GM18507 (cell line): ENCODE results near the gene TMEM167B.
"Not testable (repeated sequence)": the region's sequence is repeated elsewhere in the genome, so short reads cannot be mapped to it uniquely, and the experiment has no call there.

Experiments used
- DNase-seq: peaks from one replicate; pipeline ENCODE4 v3.0.0; 2011; ENCODE audit warnings: low read depth; ENCODE audit not compliant: insufficient read length; ENCODE audit errors: extremely low spot score
- FAIRE-seq: peaks from 2 replicates; lab custom pipeline; 2011; peaks lifted over from hg19 to GRCh38; lab: Jason Lieb, UNC

Gene TMEM167B

DNA sequence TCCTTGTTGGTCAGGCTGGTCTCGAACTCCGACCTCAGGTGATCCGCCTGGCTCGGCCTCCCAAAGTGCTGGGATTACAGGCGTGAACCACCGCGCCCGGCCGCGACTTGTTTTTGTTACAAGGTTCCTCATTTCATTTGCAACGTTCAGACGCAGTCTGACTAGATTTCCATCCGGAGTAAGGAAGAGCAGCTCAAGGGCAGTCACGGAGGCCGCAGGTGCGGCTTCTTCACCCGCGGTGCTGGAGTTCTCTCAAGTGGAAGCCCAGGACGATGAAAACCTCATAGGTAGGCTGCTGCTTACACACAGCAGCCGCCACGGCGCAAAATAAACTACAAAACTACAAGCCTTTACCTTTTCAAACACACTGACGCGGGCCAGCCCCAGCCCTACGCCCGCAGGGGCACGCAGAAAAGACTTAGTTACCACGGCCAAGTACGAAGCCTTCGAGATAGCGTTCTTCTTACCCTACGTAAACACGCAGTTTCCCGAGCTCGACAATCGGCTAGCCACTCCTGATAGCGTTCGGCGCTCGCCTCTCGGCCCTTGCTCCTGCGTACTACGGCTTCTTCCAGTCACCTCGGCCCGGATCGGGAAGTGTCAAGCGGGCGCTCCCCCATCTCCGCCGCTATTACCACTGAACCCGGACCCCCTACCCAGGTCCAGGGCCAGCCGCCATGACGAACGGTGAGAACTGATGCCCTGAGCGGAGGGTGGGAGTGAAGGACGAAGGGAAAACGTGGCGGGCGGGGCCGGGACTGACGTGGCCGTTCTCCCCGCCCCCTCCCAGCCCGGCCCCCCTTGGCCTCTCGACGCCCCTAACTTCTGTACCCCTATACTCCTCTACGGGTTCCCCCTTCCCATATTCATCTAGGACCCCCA, at the start of gene TMEM167B:
Gene TMEM167B (plus strand): TSS at position 569 of the 882 bp plus-strand sequence. CDS start 109 bp downstream, at position 678.
- peak; percentile 73 for DNase-seq
- FAIRE-seq = peak; percentile 81

GRCh38 chr1:109040989-109041620, 49.5 kb upstream of the TMEM167B start:
- DNase-seq (no peak), FAIRE-seq (no peak)

DNA sequence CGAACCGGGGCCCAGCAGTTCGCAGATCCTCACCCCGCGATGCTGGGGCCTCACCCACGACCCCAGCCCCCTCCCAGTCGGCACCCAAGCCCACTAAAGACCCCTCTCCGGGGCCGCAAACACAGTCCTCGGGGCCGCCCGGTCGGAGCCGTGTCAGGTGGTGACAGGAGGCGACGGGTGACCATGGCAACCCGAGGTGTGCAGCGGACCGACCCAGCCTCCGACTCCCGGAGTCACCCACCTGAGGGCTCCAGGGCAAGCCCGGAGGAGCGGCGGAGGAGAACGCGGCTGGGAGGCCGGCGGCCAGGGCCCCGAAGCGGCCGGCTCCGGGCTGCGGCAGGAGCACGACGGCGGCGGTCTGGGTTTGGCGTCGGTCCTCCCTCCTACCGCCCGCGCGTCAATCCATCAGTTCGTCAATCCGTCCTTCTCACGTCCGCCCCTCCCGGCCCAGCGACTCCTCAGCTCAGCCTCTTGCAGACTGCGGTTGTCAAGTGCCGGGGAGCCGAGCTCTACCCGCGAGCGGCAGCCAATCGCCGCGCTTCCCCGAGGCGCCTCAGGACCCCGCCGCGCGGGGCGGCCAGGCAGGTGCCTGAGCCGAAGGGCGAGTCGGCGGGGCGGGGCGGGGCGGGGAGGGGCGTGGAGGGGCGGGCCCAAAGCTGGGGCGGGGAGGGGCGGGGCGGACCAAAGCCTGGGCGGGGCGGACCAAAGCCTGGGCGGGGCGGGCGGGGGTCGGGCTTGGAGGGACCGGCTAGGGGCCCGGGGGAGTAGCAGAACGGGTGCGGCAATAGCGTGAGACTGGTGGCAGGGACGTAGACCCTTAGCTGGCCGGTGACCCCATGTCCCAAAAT, 48.7 kb upstream of the TMEM167B start, which contains the start of gene WDR47:
Gene WDR47 (minus strand): TSS at position 482 of the 848 bp plus-strand sequence. CDS start 18,590 bp downstream, outside the sequence.
- FAIRE-seq = peak; percentile 85
- DNase-seq = peak; percentile 98

GRCh38 chr1:109045595-109045994, 45.0 kb upstream of the TMEM167B start:
- FAIRE-seq (no peak), DNase-seq (no peak)

DNA sequence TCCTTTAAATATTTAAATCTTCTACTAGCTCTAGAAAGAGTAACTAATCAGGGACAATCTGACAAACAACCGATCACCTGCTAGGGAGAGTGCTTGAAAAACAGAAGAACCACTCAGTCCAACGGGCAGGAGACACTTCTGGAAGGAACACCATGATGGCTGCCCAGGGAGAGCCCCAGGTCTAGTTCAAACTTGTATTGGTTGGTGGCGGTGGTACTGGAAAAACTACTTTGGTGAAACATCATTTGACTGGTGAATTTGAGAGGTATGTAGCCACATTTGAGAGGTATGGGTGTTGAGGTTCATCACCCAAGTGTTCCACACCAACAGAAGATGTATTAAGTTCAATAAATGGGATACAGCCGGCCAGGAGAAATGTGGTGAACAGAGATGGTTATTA, 43.9 kb upstream of the TMEM167B start:
- DNase-seq (no peak), FAIRE-seq (no peak)

DNA sequence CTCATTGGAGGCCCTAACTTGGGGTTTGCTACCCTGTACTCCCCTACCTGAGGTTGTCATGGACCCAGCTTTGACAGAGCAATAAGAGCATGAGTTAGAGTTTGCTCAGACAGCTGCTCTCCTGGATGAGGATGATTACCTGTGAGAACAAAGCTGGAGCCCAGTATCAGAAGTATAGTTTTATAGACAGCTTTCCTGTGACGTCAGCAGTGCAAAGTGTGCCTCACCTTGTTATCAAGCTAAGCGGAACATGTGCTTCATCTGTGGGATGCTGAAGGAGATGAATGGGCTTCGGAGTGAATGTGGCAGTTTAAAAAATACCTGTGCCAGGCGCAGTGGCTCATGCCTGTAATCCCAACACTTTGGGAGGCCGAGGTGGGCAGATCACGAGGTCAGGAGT, 43.2 kb upstream of the TMEM167B start:
- FAIRE-seq (no peak), DNase-seq (no peak)

DNA sequence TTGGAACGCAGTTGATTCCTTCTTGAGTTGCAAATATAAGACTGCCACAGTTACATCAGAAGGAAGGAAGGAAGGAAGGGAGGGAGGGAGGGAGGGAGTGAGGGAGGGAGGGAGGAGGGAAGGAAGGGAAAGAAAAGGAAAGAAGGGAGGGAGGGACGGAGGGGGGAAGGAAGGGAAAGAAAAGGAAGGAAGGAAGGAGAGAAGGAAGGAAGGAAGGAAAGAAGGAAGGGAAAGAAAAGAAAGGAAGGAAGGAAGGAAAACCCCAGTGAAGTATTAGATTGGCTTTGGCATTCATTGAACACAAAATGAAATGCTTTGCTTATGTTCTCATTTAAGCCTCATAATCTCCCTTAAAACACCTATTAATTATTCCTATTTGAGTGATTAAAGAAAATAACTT, 42.2 kb upstream of the TMEM167B start:
- DNase-seq = no peak
- FAIRE-seq = no peak

DNA sequence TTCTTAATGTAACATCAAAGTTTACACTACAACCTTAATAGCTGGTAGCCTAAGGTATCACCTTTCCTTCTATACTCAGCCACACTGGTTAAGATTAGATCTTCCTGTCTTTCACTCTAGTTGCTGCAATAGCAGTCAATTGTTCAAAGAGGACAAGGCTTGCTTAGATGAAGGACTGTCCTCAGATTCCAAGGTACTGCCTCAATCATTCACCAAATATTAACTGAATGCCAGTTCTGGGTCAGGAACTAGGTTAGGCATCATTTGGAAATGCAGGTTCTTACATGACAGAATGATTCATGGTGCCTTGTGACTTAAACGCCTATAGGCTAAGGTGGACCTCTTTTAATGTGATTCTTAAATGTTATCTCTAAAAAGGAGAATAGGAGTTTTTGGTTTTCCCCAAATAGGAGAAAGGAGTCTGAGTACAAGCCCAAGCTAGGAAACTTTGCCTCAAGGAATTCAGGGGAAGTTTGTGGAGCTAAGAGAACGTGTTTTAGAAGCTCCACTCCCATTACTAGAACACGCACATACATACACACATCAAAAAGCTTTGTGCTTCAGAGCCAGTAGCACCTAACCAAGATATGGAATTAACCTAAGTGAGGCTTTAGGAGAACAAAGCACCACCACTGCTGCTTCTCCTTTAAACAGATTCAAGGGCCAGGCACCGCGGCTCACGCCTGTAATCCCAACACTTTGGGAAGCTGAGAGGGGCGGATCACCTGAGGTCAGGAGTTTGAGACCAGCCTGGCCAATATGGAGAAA, 40.2 kb upstream of the TMEM167B start:
- no peak for FAIRE-seq

DNA sequence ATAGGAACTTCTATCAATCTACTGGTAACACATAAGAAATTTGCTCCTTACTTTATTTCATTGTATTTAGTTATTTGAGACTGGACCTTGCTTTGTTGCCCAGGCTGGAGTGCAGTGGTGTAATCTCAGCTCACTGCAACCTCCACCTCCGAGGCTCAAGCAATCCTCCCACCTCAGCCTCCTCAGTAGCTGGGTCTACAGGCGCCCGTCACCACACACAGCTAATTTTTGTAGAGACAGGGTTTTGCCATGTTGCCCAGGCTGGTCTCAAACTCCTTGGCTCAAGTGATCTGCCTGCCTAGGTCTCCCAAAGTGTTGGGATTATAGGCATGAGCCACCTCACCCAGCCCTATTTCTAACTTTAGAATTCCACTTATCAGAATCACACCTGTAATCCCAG, 38.4 kb upstream of the TMEM167B start:
- not testable (repeated sequence) for DNase-seq

More for the DNA sequence above, 40.2 kb upstream of the TMEM167B start:
- no peak for DNase-seq

DNA sequence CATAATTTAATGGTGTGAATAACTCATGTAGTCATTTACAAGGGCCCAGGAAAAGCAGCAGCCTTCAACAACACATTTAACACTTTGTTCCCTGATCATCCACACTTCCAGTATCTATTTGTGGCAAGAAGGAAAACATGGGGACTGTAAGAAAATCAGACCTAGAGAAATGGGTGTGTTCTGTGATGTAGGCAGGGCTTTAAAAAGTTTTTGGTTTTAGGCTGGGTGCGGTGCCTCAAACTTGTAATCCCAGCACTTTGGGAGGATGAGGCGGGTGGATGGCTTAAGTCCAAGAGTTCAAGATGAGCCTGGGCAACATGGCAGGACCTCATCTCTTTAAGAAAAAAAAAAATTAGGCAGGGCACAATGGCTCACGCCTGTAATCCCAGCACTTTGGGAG, 34.5 kb upstream of the TMEM167B start:
- no peak for DNase-seq
- FAIRE-seq = no peak

More for the DNA sequence above, 38.4 kb upstream of the TMEM167B start:
- not testable (repeated sequence) for FAIRE-seq

DNA sequence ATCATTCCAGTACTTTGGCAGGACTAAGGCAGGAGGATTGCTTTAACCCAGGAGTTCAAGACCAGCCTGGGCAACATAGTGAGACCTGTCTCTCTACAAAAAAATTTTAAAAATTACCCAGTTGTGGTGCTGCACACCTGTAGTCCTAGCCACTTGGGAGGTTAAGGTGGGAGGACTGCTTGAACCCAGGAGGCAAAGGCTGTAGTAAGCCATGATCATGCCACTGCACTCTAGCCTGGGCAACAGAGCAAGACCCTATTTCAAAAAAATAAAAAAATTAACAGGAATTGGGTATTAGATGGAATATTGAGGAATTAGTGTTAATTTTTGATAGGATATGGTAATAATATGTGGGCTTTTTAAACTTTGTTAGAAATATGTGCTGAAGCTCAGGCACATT, 31.5 kb upstream of the TMEM167B start:
- FAIRE-seq (no peak), DNase-seq (no peak)

- FAIRE-seq (no peak), DNase-seq (no peak)
Measured at GRCh38 chr1:109060707-109061106, 29.9 kb upstream of the TMEM167B start.

DNA sequence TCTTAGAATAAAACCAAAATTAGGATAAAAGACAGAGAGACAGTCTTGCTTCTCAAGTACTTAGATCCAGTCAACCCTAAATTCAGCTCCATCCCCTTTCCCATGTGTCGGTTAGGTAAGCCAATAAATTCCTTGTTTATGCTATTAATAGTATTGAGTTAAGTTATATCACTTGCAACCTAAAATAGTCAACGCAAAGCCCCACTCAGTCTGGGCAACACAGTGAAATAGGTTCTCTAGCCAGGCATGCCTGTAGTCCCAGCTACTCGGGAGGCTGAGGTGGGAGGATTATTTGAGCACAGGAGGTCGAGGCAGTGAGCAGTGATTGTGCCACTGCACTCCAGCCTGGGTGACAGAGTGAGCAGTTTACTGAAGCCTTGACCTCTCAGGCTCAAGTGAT, 29.4 kb upstream of the TMEM167B start:
- FAIRE-seq = no peak
- no peak for DNase-seq

GRCh38 chr1:109065137-109065536, 25.4 kb upstream of the TMEM167B start:
- DNase-seq (no peak), FAIRE-seq (no peak)

- no peak for DNase-seq
- no peak for FAIRE-seq
Measured at GRCh38 chr1:109067883-109068282, 22.7 kb upstream of the TMEM167B start.

- FAIRE-seq = no peak
Measured at GRCh38 chr1:109069294-109069693, 21.3 kb upstream of the TMEM167B start.

GRCh38 chr1:109075531-109076490, 14.8 kb upstream of the TMEM167B start, which contains the start of gene TAF13:
TSS of gene TAF13 (minus strand) at chr1:109076003. CDS start at chr1:109075947, 56 bp downstream.
- peak; percentile 95 for FAIRE-seq
- DNase-seq = peak; percentile 91

More at GRCh38 chr1:109069294-109069693, 21.3 kb upstream of the TMEM167B start:
- DNase-seq = no peak

- DNase-seq = no peak
- no peak for FAIRE-seq
Measured at GRCh38 chr1:109078317-109078716, 12.2 kb upstream of the TMEM167B start.
